Measurements from ENCODE around the gene LRRC38. TPM values are rescaled to one million over a fixed set of nuclear protein-coding genes. Genes with fewer than 3 reads are reported as not detected.

The LRRC38 gene
- total RNA-seq, 1 donor from 2014 or later, result not detected

- Histone ChIP-seq H3K4me3 (ENCODE audit: insufficient read depth, low read depth, low read length) (no peak overlapping the region), H3K27ac (ENCODE audit: low read depth, low read length) (no peak overlapping the region), H3K36me3 (ENCODE audit: insufficient read depth, low read length) (no peaks in the 10 kb centered on the region), H4K20me1 (ENCODE audit: insufficient read depth, low read length) (no peaks in the 10 kb centered on the region), H3K27me3 (ENCODE audit: insufficient read depth, low read length) (no peaks in the 10 kb centered on the region), H2AFZ (ENCODE audit: low read depth, low read length) (no peak overlapping the region), H3K79me2 (ENCODE audit: insufficient read depth, low read length) (no peaks in the 10 kb centered on the region), H3K4me2 (ENCODE audit: low read length) (no peak overlapping the region), H3K9ac (ENCODE audit: low read length) (no peak overlapping the region), H3K4me1 (ENCODE audit: insufficient read depth, low read length) (no peaks in the 10 kb centered on the region), H3K9me3 (ENCODE audit: insufficient read depth, low read depth, low read length) (peaks cover 3% of the 10 kb centered on the region)
- DNase-seq (ENCODE audit: low read depth) (no peak), FAIRE-seq (no peak)
- Mint-ChIP-seq H3K4me1 (ENCODE audit: low read depth, unreplicated experiment) (peaks cover 2% of the 10 kb centered on the region), H3K27me3 (ENCODE audit: low read depth, unreplicated experiment) (peaks cover 22% of the 10 kb centered on the region), H3K9me3 (ENCODE audit: unreplicated experiment) (no peaks in the 10 kb centered on the region), H3K4me3 (ENCODE audit: unreplicated experiment) (no peak overlapping the region), H3K36me3 (ENCODE audit: low read depth, unreplicated experiment) (no peaks in the 10 kb centered on the region), H3K27ac (ENCODE audit: unreplicated experiment) (no peak overlapping the region)
- no peak for TF ChIP-seq EZH2 (IDR thresholded peaks at IDR 0.05; ENCODE audit: insufficient read depth, low read length)
- TF ChIP-seq, protein P1, sequence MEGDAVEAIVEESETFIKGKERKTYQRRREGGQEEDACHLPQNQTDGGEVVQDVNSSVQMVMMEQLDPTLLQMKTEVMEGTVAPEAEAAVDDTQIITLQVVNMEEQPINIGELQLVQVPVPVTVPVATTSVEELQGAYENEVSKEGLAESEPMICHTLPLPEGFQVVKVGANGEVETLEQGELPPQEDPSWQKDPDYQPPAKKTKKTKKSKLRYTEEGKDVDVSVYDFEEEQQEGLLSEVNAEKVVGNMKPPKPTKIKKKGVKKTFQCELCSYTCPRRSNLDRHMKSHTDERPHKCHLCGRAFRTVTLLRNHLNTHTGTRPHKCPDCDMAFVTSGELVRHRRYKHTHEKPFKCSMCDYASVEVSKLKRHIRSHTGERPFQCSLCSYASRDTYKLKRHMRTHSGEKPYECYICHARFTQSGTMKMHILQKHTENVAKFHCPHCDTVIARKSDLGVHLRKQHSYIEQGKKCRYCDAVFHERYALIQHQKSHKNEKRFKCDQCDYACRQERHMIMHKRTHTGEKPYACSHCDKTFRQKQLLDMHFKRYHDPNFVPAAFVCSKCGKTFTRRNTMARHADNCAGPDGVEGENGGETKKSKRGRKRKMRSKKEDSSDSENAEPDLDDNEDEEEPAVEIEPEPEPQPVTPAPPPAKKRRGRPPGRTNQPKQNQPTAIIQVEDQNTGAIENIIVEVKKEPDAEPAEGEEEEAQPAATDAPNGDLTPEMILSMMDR (IDR thresholded peaks at IDR 0.05; ENCODE audit: insufficient read depth, low read depth, low read length), result no peak
These were observed 19.8 kb downstream of the LRRC38 start for GRCh38 chr1:13494025-13494424.

- TF ChIP-seq, protein P1 (IDR thresholded peaks at IDR 0.05; ENCODE audit: insufficient read depth, low read depth, low read length), result no peak
- TF ChIP-seq EZH2 (IDR thresholded peaks at IDR 0.05; ENCODE audit: insufficient read depth, low read length), result no peak
- no peak for FAIRE-seq
- H3K27ac Mint-ChIP-seq (ENCODE audit: unreplicated experiment), result no peak overlapping the region
These were observed 21.1 kb downstream of the LRRC38 start for GRCh38 chr1:13492711-13493110.

DNA sequence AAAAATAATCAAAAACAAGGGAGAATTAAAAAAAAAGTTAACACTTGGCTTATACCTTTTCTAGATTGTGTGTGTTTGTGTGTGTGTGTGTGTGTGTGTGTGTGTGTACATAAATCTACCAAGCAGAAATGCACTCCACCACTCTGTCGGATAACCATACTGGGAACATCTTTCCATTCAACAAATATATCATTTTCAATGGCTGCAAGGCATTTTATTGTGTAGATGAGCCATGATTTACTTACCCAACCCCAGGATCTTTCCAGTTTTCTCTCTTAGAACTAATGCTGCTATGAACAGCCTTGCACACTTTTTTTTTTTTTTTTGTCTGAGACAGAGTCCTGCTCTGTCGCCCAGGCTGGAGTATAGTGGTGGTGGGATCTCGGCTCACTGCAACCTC is 25.8 kb downstream of the LRRC38 start:
- no peak overlapping the region for H3K9ac ChIP-seq (ENCODE audit: low read length)
- H2AFZ ChIP-seq (ENCODE audit: low read depth, low read length), result no peak overlapping the region
- no peaks in the 10 kb centered on the region for H3K9me3 Mint-ChIP-seq (ENCODE audit: unreplicated experiment)
- DNase-seq (ENCODE audit: low read depth) (no peak), FAIRE-seq (no peak)
- TF ChIP-seq EZH2 (IDR thresholded peaks at IDR 0.05; ENCODE audit: insufficient read depth, low read length), result no peak
- TF ChIP-seq, protein P1 (IDR thresholded peaks at IDR 0.05; ENCODE audit: insufficient read depth, low read depth, low read length), result no peak
- no peaks in the 10 kb centered on the region for H3K79me2 ChIP-seq (ENCODE audit: insufficient read depth, low read length)
- H3K4me1 ChIP-seq (ENCODE audit: insufficient read depth, low read length), result no peaks in the 10 kb centered on the region
- H3K9me3 ChIP-seq (ENCODE audit: insufficient read depth, low read depth, low read length), result peaks cover 7% of the 10 kb centered on the region
- H3K4me3 Mint-ChIP-seq (ENCODE audit: unreplicated experiment), result no peak overlapping the region
- peaks cover 2% of the 10 kb centered on the region for H3K4me1 Mint-ChIP-seq (ENCODE audit: low read depth, unreplicated experiment)
- H3K4me3 ChIP-seq (ENCODE audit: insufficient read depth, low read depth, low read length), result no peak overlapping the region
- H3K36me3 Mint-ChIP-seq (ENCODE audit: low read depth, unreplicated experiment), result no peaks in the 10 kb centered on the region
- H3K36me3 ChIP-seq (ENCODE audit: insufficient read depth, low read length), result no peaks in the 10 kb centered on the region
- no peak overlapping the region for H3K27ac ChIP-seq (ENCODE audit: low read depth, low read length)
- no peaks in the 10 kb centered on the region for H3K27me3 ChIP-seq (ENCODE audit: insufficient read depth, low read length)
- no peak overlapping the region for H3K27ac Mint-ChIP-seq (ENCODE audit: unreplicated experiment)
- H3K27me3 Mint-ChIP-seq (ENCODE audit: low read depth, unreplicated experiment), result peaks cover 22% of the 10 kb centered on the region
- no peaks in the 10 kb centered on the region for H4K20me1 ChIP-seq (ENCODE audit: insufficient read depth, low read length)
- H3K4me2 ChIP-seq (ENCODE audit: low read length), result no peak overlapping the region

More at GRCh38 chr1:13492711-13493110, 21.1 kb downstream of the LRRC38 start:
- Mint-ChIP-seq H3K4me3 (ENCODE audit: unreplicated experiment) (no peak overlapping the region), H3K36me3 (ENCODE audit: low read depth, unreplicated experiment) (no peaks in the 10 kb centered on the region), H3K27me3 (ENCODE audit: low read depth, unreplicated experiment) (peaks cover 30% of the 10 kb centered on the region), H3K9me3 (ENCODE audit: unreplicated experiment) (no peaks in the 10 kb centered on the region), H3K4me1 (ENCODE audit: low read depth, unreplicated experiment) (peaks cover 2% of the 10 kb centered on the region)
- H2AFZ ChIP-seq (ENCODE audit: low read depth, low read length), result no peak overlapping the region
- no peak overlapping the region for H3K4me2 ChIP-seq (ENCODE audit: low read length)
- no peaks in the 10 kb centered on the region for H3K27me3 ChIP-seq (ENCODE audit: insufficient read depth, low read length)
- no peak overlapping the region for H3K9ac ChIP-seq (ENCODE audit: low read length)
- H3K36me3 ChIP-seq (ENCODE audit: insufficient read depth, low read length), result no peaks in the 10 kb centered on the region
- no peak for DNase-seq (ENCODE audit: low read depth)
- H3K4me1 ChIP-seq (ENCODE audit: insufficient read depth, low read length), result no peaks in the 10 kb centered on the region
- no peak overlapping the region for H3K4me3 ChIP-seq (ENCODE audit: insufficient read depth, low read depth, low read length)
- H3K27ac ChIP-seq (ENCODE audit: low read depth, low read length), result no peak overlapping the region
- H3K79me2 ChIP-seq (ENCODE audit: insufficient read depth, low read length), result no peaks in the 10 kb centered on the region
- H3K9me3 ChIP-seq (ENCODE audit: insufficient read depth, low read depth, low read length), result peaks cover 3% of the 10 kb centered on the region
- H4K20me1 ChIP-seq (ENCODE audit: insufficient read depth, low read length), result no peaks in the 10 kb centered on the region
